ENCODE measurements around the gene CNKSR1.

CNKSR1 gene

DNA sequence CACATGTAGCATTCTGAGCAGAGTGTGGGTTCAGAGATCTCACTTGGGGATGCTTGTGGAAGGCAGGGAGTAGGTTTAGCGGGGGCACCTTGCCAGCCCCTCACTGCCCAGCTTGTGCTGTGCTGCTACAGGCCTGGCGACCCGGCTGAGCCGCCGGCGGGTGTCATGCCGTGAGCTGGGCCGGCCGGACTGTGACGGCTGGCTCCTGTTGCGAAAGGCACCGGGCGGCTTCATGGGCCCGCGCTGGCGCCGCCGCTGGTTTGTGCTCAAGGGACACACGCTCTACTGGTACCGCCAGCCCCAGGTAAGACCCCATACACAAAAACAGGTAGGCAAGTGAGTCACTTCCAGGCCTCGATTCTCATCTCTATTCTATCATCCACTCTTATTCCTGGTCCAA is 7.6 kb downstream of the CNKSR1 start:
- DNase-seq (ENCODE audit: low read depth), result no peak

DNA sequence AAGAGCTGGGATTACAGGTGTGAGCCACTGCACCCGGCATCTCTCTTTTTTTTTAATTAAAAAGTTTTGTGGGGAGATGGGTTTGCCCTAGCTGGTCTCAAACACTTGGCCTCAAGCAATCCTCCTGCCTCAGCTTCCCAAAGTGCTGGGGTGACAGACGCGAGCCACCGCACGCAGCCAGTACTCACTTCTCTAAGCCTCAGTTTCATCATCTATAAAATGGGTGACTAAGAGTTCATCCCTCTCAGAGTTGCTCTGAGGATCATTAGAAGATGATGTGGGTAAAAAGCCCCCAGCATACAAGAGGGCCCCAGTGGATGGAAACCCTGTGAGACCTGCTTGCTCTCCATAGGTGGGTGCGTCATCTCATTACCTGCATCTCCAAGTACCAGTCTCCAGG is 10.6 kb downstream of the CNKSR1 start:
- no peak for DNase-seq (ENCODE audit: low read depth)

DNA sequence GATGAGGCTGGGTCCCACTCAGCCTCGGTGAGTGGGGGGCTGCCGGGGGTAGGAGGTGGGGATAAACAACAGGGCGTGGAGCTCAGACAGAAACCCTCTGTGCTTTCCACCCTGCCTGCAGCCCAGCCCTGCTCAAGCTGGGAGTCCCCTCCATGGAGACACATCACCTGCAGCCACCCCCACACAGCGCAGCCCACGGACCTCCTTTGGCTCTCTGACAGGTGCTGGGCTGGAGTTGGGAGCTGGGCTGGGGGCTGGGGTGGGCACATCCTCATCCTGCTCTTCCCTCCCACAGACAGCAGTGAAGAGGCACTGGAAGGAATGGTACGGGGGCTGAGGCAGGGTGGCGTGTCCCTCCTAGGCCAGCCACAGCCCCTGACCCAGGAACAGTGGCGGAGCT is 11.2 kb downstream of the CNKSR1 start:
- no peak for DNase-seq (ENCODE audit: low read depth)

DNA sequence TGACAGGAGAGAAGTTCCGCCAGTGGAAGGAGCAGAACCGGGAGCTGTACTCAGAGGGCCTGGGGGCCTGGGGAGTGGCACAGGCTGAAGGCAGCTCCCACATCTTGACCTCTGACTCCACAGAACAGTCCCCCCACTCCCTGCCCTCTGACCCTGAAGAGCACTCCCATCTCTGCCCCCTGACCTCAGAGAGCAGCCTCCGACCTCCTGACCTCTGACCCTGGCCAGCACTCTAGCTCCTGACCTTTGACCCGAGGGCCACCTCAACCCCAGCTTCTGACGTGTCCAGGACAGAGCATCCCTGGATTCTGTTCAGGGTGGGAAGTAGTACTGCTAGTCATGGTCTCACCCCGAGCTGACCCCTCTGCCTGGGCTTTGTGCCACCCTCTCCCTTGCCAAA is 12.0 kb downstream of the CNKSR1 start:
- DNase-seq (ENCODE audit: low read depth), result no peak

DNA sequence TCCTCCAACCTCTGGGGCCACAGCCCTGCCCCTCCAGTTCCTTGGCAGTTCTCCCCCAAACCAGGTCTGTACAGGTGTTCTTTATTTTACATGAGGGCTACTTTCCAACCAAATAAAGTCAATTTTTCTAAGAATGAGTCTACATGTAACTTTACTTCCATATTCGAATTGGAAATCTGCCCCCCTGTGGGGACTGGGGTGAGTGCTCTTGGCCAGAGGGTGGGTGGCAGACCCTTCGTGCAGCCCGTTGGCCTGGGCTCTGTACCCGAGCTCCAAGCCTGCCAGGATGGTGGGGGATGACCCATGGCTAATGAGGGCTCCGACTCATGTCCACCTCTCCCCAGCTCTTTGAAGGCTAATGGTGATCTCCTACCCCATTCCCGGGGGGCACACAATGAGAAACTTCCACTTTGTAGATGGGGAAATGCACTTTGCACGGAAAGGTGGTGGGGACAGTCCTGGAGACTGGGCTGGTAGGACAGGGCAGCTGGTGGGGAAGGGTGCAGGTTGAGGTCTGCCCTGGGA is 12.5 kb downstream of the CNKSR1 start:
- no peak for DNase-seq (ENCODE audit: low read depth)

DNA sequence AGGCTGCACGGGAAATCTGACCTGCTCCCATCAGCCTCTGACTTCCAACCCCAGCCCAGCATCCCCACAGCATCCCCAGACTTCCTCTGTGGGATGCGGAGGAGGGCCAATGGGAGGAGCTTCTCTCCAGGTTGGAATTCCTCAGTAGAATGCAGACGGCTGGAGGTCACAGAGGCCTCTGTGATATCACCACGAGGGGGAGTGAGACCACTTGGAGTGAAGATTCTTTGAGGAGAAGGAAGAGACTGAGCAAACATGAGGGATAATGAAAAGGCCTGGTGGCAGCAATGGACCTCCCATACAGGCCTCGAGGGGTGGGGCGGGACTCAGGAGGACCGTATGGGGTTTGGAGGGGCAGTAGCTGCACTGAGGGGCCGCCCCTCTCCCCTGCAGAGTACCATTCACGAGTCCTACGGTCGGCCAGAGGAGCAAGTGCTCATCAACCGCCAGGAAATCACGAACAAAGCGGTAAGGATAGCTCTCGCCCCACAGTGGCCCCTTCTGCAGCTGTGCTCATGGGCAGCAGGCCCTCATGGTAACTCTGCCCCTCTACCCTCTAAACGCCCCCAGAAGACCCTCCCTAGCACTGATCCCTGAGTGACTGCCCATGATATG is 13.2 kb downstream of the CNKSR1 start, which contains the start of gene CATSPER4:
Gene CATSPER4, plus strand, starts transcription at position 230 of the 615 bp plus-strand sequence. Its CDS starts 26 bp downstream, at position 256.
- no peak for DNase-seq (ENCODE audit: low read depth)

DNA sequence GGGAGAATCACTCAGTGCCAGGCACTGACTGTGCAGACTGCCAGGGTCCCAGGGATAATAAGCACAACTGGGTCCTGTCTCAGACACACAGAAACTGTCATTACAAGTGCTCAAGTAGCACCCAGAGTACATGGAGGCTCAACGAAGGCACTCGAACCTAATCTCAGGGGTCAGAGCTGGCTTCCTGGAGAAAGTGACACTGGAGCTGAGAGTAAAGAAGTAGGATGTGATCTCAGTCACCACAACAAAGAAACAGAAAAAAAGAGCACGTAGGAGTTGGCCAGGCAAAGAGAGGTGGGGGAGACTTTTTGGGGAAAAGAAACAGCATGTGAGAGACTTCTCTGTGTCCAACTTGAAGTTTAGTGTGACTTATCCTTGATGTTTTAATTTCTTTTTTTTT is 14.4 kb downstream of the CNKSR1 start:
- no peak for DNase-seq (ENCODE audit: low read depth)

DNA sequence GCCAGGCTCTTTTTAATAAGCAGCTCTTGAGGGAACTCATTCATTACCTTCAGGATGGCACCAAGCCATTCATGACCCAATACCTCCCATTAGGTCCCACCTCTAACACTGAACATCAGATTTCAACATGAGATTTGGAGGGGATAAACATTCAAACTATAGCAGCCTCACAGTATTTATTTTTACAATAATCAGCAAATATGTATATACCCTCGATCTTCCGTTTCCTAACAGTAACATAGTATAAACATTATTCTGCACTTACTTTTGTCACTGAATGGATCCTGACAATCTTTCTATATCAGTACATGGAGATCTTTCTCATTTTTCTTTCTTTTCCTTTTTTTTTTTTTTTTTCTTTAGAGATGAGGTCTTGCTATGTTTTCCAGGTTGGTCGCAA is 18.5 kb downstream of the CNKSR1 start:
- DNase-seq (ENCODE audit: low read depth), result no peak

DNA sequence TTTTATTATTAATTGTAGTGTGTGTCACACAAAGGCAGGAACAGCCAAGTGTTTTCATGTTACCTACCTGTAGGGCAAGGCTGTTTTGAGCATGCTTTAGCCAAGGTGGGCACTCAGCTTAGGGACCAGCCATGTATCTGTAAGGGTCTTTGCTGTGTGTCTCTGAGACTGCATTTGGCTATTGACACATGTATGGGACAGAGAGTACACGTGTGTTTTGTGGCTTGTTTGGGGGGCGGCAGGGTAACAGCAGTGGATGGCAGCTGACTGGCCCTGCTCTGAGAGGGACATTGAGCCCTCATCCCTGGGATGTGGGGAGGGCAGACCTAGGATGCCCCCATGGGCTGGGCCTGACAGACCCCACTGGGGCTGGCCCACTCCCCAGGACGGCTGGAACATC is 20.0 kb downstream of the CNKSR1 start:
- no peak for DNase-seq (ENCODE audit: low read depth)

DNA sequence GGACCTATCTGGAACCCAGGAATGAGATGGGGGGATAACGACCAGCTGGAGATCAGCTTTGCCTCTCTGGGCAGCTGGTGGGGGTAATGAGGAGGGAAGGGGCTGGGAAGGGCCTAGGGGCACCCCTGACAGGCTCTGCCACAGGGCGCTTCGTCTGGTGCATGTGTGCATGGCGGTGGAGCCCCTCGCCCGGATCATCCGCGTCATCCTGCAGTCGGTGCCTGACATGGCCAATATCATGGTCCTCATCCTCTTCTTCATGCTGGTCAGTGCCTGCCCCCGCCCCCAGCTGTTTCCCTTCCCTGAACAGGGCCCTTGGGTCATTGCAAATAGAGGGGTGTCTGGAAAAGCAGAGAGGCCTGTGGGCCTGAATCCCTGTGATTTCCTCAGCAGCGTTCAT is 20.5 kb downstream of the CNKSR1 start:
- DNase-seq (ENCODE audit: low read depth), result no peak

DNA sequence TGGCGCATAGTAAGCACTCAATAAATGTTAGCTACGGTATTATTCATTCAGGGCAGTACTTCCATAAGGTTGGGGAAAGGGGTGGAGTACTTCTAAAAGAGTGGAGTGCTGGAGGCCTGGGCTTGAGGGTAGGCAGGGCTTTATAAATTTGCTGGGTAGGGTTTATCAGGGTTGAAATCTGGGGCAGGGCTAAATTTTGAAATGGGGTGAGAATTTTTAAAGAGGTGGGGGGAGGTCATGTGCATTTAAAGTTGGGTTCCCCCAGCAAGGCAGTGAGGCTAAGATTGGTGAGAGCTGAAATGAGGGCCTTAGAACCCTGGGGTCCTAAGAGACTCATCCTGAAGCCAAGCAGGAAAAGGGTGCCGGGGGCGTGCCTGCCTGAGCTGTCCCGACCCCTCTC is 23.1 kb downstream of the CNKSR1 start:
- no peak for DNase-seq (ENCODE audit: low read depth)

DNA sequence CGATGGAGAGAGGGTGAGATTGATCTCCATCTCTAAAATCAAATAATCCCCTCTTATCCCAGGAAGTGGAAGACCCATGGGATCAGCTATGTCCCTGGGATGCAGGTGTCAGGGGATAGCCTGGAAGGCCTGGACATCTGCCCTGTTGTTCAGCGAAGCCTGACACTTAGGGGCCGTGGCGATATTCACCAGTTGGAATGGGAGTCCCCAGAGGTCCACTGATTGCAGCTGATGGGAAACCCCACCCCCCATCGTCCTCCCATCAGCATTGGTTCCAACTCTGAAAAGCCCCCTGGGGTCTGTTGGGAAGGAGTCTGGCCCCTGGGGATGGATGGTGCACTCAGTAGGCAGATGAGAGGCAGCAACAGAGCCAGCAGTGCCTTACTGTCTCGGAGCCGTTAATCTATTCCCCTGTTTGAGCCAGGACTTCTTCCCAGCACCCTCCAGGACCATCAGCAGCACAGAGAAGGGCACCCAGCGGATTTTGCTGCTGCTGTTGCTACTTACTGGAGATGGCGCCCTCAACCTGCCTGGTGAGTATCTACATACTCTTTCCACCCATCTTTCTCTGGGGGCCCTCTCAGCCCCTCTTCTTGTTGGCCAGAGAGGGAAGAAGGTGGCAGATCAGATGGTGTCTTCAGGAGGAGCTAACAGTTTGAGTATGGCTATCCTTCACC is 26.5 kb downstream of the CNKSR1 start:
- no peak for DNase-seq (ENCODE audit: low read depth)

DNA sequence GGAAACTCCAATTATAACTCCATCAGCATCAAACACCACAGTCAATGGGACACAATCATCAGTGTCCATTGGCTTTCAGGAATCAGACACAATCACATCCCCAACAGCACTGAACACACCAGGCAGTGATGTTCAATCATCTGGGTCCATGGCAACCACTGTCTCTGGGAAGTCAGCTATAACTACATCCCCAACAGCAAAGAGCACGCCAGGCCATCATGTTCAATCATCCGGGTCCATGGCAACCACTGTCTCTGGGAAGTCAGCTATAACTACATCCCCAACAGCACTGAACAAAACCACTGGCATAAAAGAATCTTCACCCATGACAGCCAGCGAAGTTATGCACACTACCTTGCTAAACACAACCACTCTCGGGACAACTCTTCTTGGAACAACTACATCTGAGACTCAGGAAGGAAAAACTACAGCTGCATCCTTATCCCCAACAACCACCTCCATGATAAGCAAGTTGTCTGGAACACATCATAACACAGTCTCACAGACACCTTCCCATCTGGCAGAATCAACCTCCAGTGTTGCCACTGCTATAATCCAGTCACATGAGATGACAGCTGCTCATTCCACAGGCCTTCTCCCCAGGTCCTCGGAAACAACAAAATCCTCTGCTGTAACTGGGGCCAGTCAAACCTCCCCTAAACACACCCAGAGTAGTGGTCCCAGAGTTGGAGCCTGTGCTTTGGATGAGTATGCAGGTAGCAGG is 33.0 kb downstream of the CNKSR1 start:
- no peak for DNase-seq (ENCODE audit: low read depth)

DNA sequence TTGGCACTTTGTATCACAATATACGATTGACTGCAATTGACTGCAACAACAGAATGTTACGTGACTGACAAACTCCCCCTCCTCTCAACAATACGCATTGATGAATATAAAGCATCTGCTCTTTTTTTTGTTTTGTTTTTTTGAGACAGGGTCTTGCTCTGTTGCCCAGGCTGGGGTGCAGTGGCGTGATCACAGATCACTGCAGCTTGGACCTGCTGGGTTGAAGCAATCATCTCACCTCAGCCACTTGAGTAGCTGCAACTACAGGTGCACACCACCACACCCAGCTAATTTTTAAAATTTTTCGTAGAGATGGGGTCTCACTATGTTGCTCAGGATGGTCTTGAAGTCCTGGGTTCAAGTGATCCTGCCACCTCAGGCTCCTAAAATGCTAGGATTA is 35.4 kb downstream of the CNKSR1 start:
- DNase-seq (ENCODE audit: low read depth), result no peak

DNA sequence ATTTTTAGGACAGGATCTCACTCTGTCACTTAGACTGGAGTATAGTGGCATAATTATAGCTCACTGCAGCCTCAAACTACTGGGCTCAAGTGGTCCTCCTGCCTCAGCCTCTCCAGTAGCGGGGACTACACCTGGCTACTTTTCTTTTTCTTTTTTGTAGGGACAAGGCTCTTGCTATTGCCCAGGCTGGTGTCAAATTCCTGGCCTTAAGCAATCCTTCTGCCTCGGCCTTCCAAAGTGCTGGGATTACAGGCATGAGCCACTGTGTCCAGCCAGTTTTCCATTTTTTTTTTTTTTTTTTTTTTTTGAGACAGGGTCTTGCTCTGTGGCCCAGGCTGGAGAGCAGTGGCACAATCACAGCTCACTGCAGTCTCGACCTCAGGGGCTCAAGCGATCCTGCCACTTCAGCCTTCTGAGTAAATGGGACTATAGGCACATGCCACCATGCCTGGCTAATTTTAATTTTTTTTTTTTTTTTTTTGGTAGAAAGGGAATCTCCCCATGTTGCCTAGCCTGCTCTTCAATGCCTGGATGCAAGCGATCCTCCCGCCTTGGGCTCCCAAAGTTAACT is 36.1 kb downstream of the CNKSR1 start:
- DNase-seq (ENCODE audit: low read depth), result no peak

DNA sequence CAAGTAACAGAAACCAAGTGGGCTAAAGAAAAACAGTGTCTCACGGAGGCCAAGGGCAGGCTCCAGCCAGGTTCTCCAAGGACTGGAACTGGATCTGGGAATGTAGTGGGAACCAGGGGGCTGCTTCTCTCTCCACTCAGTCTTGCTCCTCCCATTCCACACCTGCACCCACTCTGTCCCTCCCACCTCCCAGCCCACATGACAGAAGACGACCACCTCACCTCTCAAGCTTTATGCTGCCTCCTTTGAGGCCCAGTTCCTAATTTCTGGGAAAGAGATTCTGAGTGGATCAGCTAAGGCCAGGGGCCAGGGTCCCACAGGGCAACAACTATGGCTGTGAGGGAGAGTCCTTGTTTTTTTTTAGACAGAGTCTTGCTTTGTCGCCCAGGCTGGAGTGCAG is 38.0 kb downstream of the CNKSR1 start:
- DNase-seq (ENCODE audit: low read depth), result no peak

DNA sequence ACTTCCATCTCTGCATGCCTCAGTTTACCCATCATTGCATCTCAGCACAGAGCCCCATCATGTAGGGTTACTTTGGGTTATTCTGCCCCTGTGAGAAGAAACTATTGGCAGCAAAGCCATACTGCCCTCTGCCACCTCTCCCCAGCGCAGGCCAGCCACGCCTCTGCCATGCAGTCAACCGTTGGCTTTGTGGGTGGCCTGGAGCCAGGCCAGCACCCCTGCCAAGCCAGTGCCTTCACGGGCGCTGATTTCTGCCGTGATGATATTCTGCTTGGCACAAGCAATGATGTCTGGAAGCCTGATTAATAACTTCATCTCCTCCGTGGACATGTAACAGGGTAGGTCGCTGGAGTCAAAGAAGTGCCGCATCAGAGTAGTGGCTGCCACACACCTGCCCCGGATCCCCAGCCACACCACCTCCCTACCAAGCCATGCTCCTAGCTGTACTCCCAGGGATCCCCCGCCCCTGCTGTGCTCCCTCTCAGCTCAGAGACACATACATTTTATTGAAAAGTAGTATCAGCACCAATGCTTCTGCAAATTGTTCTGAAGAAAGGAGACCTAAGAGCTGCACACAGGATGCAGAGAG is 41.7 kb downstream of the CNKSR1 start:
- DNase-seq (ENCODE audit: low read depth), result no peak

DNA sequence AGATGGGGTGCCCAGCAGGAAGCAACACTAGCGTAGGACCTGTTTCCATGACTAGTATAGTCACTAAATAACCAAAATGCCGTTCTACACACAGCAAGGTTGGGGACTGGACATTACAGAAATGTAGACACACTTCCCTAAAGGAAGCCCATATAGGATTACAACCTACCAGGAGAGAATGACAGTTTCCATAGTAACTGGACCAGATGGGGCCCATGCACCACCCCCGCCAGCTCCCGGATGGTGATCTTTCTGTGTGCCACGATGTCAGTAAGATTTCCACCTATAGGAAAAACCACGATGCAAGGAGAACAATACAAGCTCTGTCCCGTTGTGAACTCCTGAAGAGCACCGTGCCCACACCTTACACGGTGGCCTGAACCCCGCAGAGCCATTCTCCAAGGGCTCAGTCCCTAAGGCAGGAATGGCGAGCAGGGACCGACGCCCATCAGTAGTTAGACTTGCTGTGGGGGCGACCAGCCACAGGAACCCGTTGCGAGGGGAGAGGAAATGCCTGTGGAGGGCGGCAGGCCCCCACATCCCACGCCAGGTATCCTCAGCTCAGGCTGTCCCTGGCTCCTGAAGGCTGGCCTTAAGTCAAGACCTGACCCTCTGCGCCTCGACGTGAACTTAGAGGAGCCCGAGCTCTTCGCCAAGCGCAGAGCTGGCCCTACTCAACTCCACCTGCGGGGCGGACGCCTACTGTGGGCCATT is 43.1 kb downstream of the CNKSR1 start:
- no peak for DNase-seq (ENCODE audit: low read depth)

DNA sequence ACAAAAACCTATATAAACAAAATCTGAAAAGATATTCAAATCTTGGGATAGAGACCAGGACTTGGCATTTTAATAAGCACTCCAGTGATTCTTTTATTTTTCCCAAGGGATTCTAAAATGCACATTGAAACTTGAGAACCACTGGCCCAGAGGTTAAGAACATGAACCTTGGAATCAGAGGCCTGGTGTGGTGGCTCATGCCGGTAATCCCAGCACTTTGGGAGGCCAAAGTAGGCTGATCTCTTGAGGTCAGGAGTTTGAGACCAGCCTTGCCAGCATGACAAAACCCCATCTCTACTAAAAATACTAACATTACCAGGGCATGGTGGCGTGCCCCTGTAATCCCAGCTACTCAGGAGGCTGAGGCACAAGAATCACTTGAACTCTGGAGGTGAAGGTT is 43.8 kb downstream of the CNKSR1 start:
- DNase-seq (ENCODE audit: low read depth), result no peak

DNA sequence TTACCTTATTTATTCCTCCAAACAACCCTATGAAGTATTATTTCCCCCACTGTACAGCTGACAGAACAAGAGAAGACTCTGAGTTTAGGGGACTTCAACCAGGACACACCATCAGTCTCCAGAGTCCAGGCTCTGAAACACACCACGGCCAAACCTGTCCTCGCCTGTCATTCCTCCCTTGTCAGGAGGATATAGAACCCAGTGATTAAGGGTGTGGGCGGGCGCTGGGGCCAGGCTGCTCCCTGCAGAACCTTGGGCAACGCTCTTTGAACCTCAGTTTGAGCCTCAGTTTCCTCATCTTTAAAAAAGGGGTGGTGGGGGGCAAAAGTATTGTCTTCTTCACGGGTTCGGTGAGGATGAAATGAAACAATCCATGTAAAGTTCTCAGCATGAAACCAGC is 47.3 kb downstream of the CNKSR1 start:
- DNase-seq (ENCODE audit: low read depth), result no peak

DNA sequence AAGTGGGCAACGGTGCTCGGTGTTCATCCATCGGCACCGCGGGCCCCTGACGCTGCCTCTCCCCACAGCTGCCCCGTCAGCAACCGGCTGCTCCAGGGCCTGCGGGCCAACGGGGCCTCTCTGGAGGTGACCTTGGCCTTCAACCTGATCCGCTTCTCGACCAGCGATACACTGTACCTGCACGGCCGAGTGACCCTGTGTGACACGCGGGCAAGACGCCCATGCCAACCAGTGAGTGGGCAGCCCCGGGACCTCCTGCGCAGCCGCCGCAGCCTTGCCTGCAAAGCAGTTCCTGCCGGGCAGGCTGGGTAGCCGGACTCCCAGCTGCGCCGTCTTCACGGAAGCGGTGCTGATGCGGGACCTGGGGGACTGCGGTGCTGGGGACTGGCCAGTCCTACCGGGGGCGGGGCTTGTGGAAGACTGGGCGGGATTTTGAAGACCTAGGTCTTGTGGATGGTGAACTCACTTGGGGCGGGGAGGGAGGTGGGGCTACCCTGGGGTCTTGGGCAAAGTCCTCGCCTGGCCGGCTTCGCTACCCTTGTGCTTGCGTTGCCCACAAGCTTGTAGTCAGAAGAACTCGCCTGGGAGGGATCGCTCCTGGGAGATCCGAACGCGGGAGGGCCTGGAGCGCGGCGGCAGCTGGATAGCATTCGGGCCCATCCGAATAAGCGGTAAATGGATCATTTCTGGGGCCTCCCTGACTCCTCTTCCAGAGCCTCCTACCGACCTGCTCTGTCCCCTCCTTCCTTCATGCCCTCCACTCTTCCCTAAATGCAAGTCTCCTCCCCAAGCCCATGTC is 47.9 kb downstream of the CNKSR1 start:
- DNase-seq (ENCODE audit: low read depth), result no peak
